ENCODE results near the gene FUOM. TPM values are rescaled to one million over a fixed set of nuclear protein-coding genes. Genes with fewer than 3 reads are reported as not detected.

Gene FUOM
- total RNA-seq, 1 experiment from 2014 or later = 31.3 TPM

- peak; percentile 63; the same call in 1 of the 2 replicates for TF ChIP-seq MAX (CRISPR knock-in tag; IDR thresholded peaks at IDR 0.05)
- TF ChIP-seq, protein P1, sequence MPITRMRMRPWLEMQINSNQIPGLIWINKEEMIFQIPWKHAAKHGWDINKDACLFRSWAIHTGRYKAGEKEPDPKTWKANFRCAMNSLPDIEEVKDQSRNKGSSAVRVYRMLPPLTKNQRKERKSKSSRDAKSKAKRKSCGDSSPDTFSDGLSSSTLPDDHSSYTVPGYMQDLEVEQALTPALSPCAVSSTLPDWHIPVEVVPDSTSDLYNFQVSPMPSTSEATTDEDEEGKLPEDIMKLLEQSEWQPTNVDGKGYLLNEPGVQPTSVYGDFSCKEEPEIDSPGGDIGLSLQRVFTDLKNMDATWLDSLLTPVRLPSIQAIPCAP (CRISPR knock-in tag; IDR thresholded peaks at IDR 0.05) = no peak
- no peak for TF ChIP-seq EMX1 (CRISPR knock-in tag; IDR thresholded peaks at IDR 0.05)
- TF ChIP-seq KAT7 (CRISPR knock-in tag; IDR thresholded peaks at IDR 0.05; ENCODE audit: borderline replicate concordance) = 0 out of 2 replicates have a peak, but pooled peaks have one; percentile 76
- TF ChIP-seq, protein P2, sequence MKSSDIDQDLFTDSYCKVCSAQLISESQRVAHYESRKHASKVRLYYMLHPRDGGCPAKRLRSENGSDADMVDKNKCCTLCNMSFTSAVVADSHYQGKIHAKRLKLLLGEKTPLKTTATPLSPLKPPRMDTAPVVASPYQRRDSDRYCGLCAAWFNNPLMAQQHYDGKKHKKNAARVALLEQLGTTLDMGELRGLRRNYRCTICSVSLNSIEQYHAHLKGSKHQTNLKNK (CRISPR knock-in tag; IDR thresholded peaks at IDR 0.05) = no peak
- TF ChIP-seq SMAD3 (CRISPR knock-in tag; IDR thresholded peaks at IDR 0.05; ENCODE audit: borderline replicate concordance) = no peak
- TF ChIP-seq USF2 (CRISPR knock-in tag; IDR thresholded peaks at IDR 0.05) = no peak
- no peak for TF ChIP-seq NR2C2 (CRISPR knock-in tag; IDR thresholded peaks at IDR 0.05)
- no peak for TF ChIP-seq GRHL2 (CRISPR knock-in tag; IDR thresholded peaks at IDR 0.05; ENCODE audit: insufficient replicate concordance, severe bottlenecking)
- TF ChIP-seq, protein P3, sequence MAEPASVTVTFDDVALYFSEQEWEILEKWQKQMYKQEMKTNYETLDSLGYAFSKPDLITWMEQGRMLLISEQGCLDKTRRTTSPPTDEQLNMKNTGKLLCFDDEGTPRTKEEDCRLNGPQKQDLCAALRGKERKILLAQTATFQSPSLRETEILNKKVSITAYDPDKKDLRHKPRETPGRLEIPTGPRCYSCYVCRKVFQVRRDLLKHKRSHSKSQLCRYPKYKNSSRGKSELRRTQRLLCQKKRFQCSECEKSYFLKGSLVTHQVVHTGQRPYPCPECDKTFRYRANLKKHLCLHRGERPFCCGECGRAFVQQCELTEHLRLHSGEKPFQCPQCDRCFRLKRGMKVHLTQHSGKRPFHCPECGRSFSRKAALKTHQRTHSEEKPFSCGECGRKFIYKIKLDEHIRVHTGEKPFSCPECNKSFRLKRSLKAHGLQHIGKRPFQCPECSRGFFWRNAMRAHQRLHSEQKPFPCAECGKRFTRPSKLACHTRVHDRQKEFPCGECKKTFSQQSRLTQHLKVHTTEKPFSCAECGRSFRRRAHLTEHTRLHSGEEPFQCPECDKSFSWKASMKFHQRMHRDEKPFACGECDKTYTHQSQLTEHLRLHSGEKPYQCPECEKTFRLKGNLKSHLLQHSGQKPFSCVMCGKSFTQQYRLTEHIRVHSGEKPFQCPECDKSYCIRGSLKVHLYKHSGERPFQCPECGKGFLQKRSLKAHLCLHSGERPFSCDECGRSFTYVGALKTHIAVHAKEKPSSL (CRISPR knock-in tag; conservative IDR thresholded peaks at IDR 0.05) = no peak
- TF ChIP-seq IRF2 (CRISPR knock-in tag; IDR thresholded peaks at IDR 0.05; ENCODE audit: borderline replicate concordance, low read depth) = no peak
- no peak for TF ChIP-seq GTF2I (CRISPR knock-in tag; conservative IDR thresholded peaks at IDR 0.05)
- no peak for TF ChIP-seq TEAD1 (CRISPR knock-in tag; IDR thresholded peaks at IDR 0.05)
- no peak for TF ChIP-seq CREB1 (CRISPR knock-in tag; IDR thresholded peaks at IDR 0.05)
- no peak for TF ChIP-seq CREM (CRISPR knock-in tag; IDR thresholded peaks at IDR 0.05)
- no peak for TF ChIP-seq TCF7 (CRISPR knock-in tag; IDR thresholded peaks at IDR 0.05; ENCODE audit: low read depth)
Observed at GRCh38 chr10:133318494-133319127, 39.2 kb downstream of the FUOM start (continued).

DNA sequence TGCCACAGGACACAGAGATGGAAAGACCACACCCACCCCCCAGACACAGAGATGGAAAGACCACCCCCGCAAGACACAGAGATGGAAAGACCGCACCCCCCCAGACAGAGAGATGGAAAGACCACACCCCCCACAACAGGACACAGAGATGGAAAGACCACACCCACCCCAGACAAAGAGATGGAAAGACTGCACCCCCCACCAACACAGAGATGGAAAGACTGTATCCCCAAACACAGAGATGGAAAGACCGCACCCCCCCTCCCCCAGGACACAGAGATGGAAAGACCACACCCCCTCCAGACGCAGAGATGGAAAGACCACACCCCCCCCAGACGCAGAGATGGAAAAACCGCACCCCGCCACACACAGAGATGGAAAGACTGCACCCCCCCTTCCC is 41.1 kb downstream of the FUOM start:
- Mint-ChIP-seq H3K36me3 (peaks cover 8% of the 10 kb centered on the region; the same call in 1 of the 2 replicates), H3K9me3 (peaks cover 6% of the 10 kb centered on the region), H3K27me3 (ENCODE audit: low read depth) (peaks cover 20% of the 10 kb centered on the region), H3K27ac (no peak overlapping the region), H3K4me3 (no peak overlapping the region), H3K4me1 (0 out of 2 replicates have a peak, but pooled peaks cover 3% of the 10 kb centered on the region)
- DNase-seq (ENCODE audit: low spot score) = no peak
- POLR2A ChIA-PET = no interaction called here
- TF ChIP-seq GTF2I (CRISPR knock-in tag; conservative IDR thresholded peaks at IDR 0.05) (no peak), ZNF263 (CRISPR knock-in tag; IDR thresholded peaks at IDR 0.05; ENCODE audit: low read depth) (no peak), ATF3 (CRISPR knock-in tag; conservative IDR thresholded peaks at IDR 0.05) (no peak), SMAD3 (CRISPR knock-in tag; IDR thresholded peaks at IDR 0.05; ENCODE audit: borderline replicate concordance) (no peak), RELA (CRISPR knock-in tag; IDR thresholded peaks at IDR 0.05; ENCODE audit: borderline replicate concordance) (no peak), JUN (CRISPR knock-in tag; IDR thresholded peaks at IDR 0.05) (no peak), NR3C1 (CRISPR knock-in tag; conservative IDR thresholded peaks at IDR 0.05; ENCODE audit: low read depth) (no peak)
- TF ChIP-seq, protein P4, sequence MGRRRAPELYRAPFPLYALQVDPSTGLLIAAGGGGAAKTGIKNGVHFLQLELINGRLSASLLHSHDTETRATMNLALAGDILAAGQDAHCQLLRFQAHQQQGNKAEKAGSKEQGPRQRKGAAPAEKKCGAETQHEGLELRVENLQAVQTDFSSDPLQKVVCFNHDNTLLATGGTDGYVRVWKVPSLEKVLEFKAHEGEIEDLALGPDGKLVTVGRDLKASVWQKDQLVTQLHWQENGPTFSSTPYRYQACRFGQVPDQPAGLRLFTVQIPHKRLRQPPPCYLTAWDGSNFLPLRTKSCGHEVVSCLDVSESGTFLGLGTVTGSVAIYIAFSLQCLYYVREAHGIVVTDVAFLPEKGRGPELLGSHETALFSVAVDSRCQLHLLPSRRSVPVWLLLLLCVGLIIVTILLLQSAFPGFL (CRISPR knock-in tag; IDR thresholded peaks at IDR 0.05; ENCODE audit: borderline replicate concordance) = no peak
- CTCF ChIA-PET = interaction anchor here (1.1 kb wide), 1 partner anchor 13 kb away, joined by 3 read pairs; no protein-coding TSS in a partner anchor
- ATAC-seq = no peak

Measured in WTC11 (cell line).